ENCODE results near the gene QSOX1. TPM values are rescaled to one million over a fixed set of nuclear protein-coding genes. Genes with fewer than 3 reads are reported as not detected.

QSOX1 gene
- total and polyA plus RNA-seq, 8 donors, result 38.5 to 323 (median 111) TPM

DNA sequence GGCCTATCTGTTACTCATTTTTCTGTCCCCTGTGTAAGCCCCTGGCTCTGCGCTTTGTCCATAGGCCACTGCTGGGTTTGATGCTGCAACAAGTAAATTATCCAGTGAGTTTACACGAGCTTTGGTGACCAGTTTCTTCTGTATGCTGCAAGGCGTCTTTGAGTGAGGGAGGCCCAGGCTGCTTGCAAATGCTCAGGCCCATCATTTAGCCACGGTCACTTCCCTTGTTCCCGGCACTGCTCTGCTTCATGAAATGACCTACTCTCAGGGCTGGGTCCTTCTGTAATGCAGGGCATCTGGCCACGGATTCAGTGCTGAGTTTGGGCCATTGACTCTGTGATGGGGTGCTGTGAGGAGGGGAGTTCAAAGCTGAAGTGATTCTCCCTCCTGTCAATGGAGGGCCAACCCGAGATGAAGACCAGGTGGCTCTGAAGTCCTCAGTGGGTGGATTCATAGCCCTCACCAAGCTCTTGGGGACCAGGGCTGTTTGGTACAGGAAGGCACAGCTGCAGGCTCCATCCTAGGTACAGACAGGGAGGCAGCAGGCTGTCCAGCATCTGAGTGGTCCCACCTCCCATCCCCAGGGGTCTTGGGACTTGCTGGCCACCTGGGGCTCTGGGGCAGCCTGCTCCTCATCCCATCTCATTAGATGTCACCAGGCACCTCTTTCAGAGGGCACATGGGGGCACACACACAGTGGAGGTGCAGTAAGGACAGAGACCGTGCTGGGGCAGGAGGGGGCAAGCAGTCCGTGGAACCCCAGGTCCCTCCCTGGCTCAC, 97.0 kb downstream of the QSOX1 start:
- H3K27ac ChIP-seq, result no peak overlapping the region
- no peaks in the 10 kb centered on the region for H3K9me3 ChIP-seq
- TF ChIP-seq POLR2AphosphoS5 (IDR thresholded peaks at IDR 0.05), result no peak
- no peak for TF ChIP-seq CTCF (IDR thresholded peaks at IDR 0.05)
- no peak for TF ChIP-seq POLR2A (IDR thresholded peaks at IDR 0.05)
- TF ChIP-seq EP300 (IDR thresholded peaks at IDR 0.05), result no peak
- intact Hi-C loops (cut with DNase I; ENCODE audit: low total_unique reads), result loop anchor here (10.0 kb wide), 1 partner anchor 233 kb away; no protein-coding TSS in a partner anchor
- H3K4me3 ChIP-seq, result no peak overlapping the region
- WGBS, 5 donors, result 78 to 90% (median 84%) methylated on average over 7 to 9 of the region's 9 CpGs
- H3K27me3 ChIP-seq, result peaks cover 6 to 61% (median 25%) of the 10 kb centered on the region in 3 donors
- H3K36me3 ChIP-seq, result no peaks in the 10 kb centered on the region
- no peak for DNase-seq
- no peaks in the 10 kb centered on the region for H3K4me1 ChIP-seq

DNA sequence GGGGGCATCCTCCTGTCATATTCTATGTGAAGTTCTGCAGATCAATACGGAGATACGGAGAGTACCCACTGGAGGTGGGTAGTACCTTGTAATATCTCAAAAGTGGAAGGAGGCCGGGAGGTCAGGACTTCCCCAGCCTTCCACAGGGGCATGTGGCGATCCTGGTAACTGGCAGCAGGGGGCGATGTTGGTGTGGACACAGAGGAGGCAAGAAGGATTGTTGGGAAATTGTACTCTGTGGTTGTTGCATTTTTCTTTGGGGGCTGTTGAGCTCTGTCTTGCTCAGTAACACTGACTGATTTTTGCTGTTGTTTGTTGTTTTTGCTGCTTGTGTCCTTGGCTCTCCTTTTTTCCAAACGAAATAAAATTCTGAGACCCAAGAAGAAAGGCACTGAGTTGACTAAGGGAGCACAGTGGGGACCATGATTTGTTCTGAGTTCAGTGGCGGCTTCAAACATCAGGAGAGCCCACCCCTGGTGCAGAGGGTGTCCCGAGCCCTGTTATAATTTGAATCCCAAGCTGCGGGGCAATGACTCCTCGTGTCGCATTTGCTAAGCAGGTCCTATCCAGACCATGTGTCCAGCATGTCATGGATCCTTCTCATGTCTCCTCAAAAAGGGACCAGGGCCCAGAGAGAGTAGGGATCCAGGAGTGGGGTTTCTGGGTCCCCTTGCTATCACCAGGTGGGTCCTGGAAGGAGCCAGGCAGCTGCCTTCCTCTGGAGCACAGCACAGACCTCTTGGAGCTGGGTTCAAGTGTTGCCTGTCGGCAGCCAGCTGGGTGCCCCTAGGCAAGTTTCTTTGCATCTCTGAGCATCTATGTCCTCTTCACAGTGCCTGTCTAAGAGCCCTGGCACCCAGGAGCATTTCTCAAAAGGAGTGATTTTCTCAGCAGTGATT, 98.2 kb downstream of the QSOX1 start:
- DNase-seq, result peak; percentile 69 to 78
- no peaks in the 10 kb centered on the region for H3K9me3 ChIP-seq
- WGBS, 5 donors, result 68 to 73% (median 69%) methylated on average over 12 of the region's 12 CpGs
- no peaks in the 10 kb centered on the region for H3K36me3 ChIP-seq
- no peaks in the 10 kb centered on the region for H3K4me1 ChIP-seq
- intact Hi-C loops (cut with DNase I; ENCODE audit: low total_unique reads), result loop anchor here (10.0 kb wide), 1 partner anchor 232 kb away; no protein-coding TSS in a partner anchor
- no peak overlapping the region for H3K27ac ChIP-seq
- peaks cover 8 to 73% (median 28%) of the 10 kb centered on the region in 3 donors for H3K27me3 ChIP-seq
- H3K4me3 ChIP-seq, result no peak overlapping the region
- no peak for TF ChIP-seq EP300 (IDR thresholded peaks at IDR 0.05)
- peak in 5 of 7 experiments; percentile 54 to 74 (median 67) for TF ChIP-seq CTCF (IDR thresholded peaks at IDR 0.05)

Other genes starting within 250 kb of the QSOX1 start
- 100 to 1,000 TPM in 2 of 5 donors, 10 to 100 TPM in 3; 40.6 to 150 (median 96.5) TPM for gene CEP350, start 200.1 kb upstream of the QSOX1 start, total RNA-seq
- gene CEP350, start 200.1 kb upstream of the QSOX1 start, polyA plus RNA-seq, result 1 to 10 TPM; 2.4 to 6.3 (median 4.9) TPM
- gene LHX4, start 75.4 kb downstream of the QSOX1 start, total RNA-seq, result under 1 TPM in 1 of 5 donors, not detected in 4; 0.18 TPM
- gene LHX4, start 75.4 kb downstream of the QSOX1 start, polyA plus RNA-seq, result under 1 TPM in 1 of 3 donors, not detected in 2; 0.03 TPM

All from stomach (tissue), 9 donors.